Stimulated activated CD4-positive, alpha-beta T cell treated with anti-CD3 and anti-CD28 coated beads, Interleukin-1b, Interleukin-23, amount 100 ng/mL, for 48 hours (primary cell): Measurements from ENCODE around the gene MARCHF11.
A peak's percentile ranks its signal among the peaks of the same experiment; 100 is the strongest.

ENCODE experiments used
- DNase-seq: peaks from one replicate; pipeline ENCODE4 v3.0.0-alpha.2; 2020

Gene MARCHF11

GRCh38 chr5:16179511-16179935 lies at the start of gene MARCHF11:
Gene MARCHF11 (minus strand): TSS chr5:16179791. CDS start chr5:16179575, 216 bp downstream.
- DNase-seq, result no peak

GRCh38 chr5:16225927-16226326 lies 46.3 kb upstream of the MARCHF11 start:
- DNase-seq, result no peak

GRCh38 chr5:16192311-16192710 lies 12.7 kb upstream of the MARCHF11 start:
- DNase-seq, result no peak

- DNase-seq, result no peak
These were observed 1.1 kb upstream of the MARCHF11 start for GRCh38 chr5:16180789-16181082.

- no peak for DNase-seq
These were observed 571 bp upstream of the MARCHF11 start for GRCh38 chr5:16179936-16180788.

- DNase-seq, result peak; percentile 3
These were observed 732 bp downstream of the MARCHF11 start for GRCh38 chr5:16178745-16179372.

- no peak for DNase-seq
These were observed 10.0 kb downstream of the MARCHF11 start for GRCh38 chr5:16169550-16169949.

GRCh38 chr5:16160706-16161105 lies 18.9 kb downstream of the MARCHF11 start:
- DNase-seq, result no peak

- no peak for DNase-seq
These were observed 20.0 kb downstream of the MARCHF11 start for GRCh38 chr5:16159636-16160035.

- DNase-seq, result no peak
These were observed 23.4 kb downstream of the MARCHF11 start for GRCh38 chr5:16156152-16156551.

- DNase-seq, result no peak
These were observed 26.7 kb downstream of the MARCHF11 start for GRCh38 chr5:16152601-16153568.

- DNase-seq, result no peak
These were observed 30.0 kb downstream of the MARCHF11 start for GRCh38 chr5:16149621-16150020.

- no peak for DNase-seq
These were observed 32.3 kb downstream of the MARCHF11 start for GRCh38 chr5:16147179-16147900.

- DNase-seq, result no peak
These were observed 35.2 kb downstream of the MARCHF11 start for GRCh38 chr5:16144416-16144815.

- DNase-seq, result no peak
These were observed 36.1 kb downstream of the MARCHF11 start for GRCh38 chr5:16143361-16144049.

- DNase-seq, result no peak
These were observed 38.6 kb downstream of the MARCHF11 start for GRCh38 chr5:16140944-16141343.

- no peak for DNase-seq
These were observed 39.2 kb downstream of the MARCHF11 start for GRCh38 chr5:16140417-16140816.

- no peak for DNase-seq
These were observed 42.4 kb downstream of the MARCHF11 start for GRCh38 chr5:16137177-16137576.

- no peak for DNase-seq
These were observed 44.1 kb downstream of the MARCHF11 start for GRCh38 chr5:16135506-16135905.

GRCh38 chr5:16135003-16135402 lies 44.6 kb downstream of the MARCHF11 start:
- no peak for DNase-seq

- no peak for DNase-seq
These were observed 45.4 kb downstream of the MARCHF11 start for GRCh38 chr5:16134204-16134603.

GRCh38 chr5:16131878-16132277 lies 47.7 kb downstream of the MARCHF11 start:
- no peak for DNase-seq
